SH-SY5Y (cell line): ENCODE results near the gene EN2.

Experiments
- GATA2 ChIP-seq: IDR thresholded peaks from 2 replicates; pipeline ENCODE4 v1.6.1; 2011; ENCODE audit warnings: mild to moderate bottlenecking, low read depth, low read length
- GATA3 ChIP-seq: IDR thresholded peaks from 2 replicates; pipeline ENCODE4 v1.6.1; 2011; ENCODE audit warnings: low read depth, mild to moderate bottlenecking, low read length, moderate library complexity

- TF ChIP-seq GATA2 = no peak
- TF ChIP-seq GATA3 = no peak
Measured at GRCh38 chr7:155448632-155449007, 9.3 kb upstream of the EN2 start.
